Dedifferentiated amniotic fluid mesenchymal stem cell (primary cell): ENCODE measurements around the gene TPD52L1.
A peak's percentile ranks its signal among the peaks of the same experiment; 100 is the strongest.

ENCODE experiments used
- DNase-seq: peaks from one replicate; pipeline ENCODE4 v3.0.0-alpha.2; 2016; ENCODE audit errors: extremely low spot score

Gene TPD52L1

GRCh38 chr6:125304970-125305660, 151.5 kb downstream of the TPD52L1 start:
- no peak for DNase-seq

GRCh38 chr6:125306756-125307149, 153.2 kb downstream of the TPD52L1 start:
- no peak for DNase-seq

- DNase-seq = no peak
Measured at GRCh38 chr6:125307150-125307838, 153.7 kb downstream of the TPD52L1 start.

- DNase-seq = no peak
Measured at GRCh38 chr6:125307964-125308615, 154.5 kb downstream of the TPD52L1 start.

- peak; percentile 77 for DNase-seq
Measured at GRCh38 chr6:125310994-125311649, 157.5 kb downstream of the TPD52L1 start.

GRCh38 chr6:125312478-125312877, 158.9 kb downstream of the TPD52L1 start:
- DNase-seq = no peak

- DNase-seq = no peak
Measured at GRCh38 chr6:125312950-125313349, 159.4 kb downstream of the TPD52L1 start.
